ENCODE results near the gene C3orf18.

DNA sequence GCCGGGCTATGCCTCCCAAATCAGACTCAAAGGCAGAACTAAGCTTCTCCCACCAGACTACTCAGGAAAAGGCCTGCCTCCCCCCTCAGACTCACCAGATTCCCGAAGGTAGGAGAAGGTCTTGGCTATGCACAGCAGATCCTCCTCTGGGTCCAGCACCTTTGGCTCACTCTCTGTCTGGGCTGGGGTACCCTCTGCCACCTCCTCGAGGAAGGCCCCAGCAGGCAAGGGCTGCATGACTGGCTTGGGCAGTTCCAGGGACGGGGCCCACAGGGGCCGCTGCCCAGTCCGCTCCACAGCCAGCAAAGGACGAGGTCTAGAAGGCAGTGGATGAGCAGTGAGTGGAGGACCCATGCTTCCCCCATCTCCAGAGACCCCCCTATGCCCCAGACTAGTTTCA lies 40.7 kb upstream of the C3orf18 start:
- TF ChIP-seq ZNF331 (CRISPR knock-in tag; IDR thresholded peaks at IDR 0.05; ENCODE audit: low read depth) (no peak), POLR2AphosphoS5 (IDR thresholded peaks at IDR 0.05; ENCODE audit: low read depth) (no peak)
- TF ChIP-seq, protein P1, sequence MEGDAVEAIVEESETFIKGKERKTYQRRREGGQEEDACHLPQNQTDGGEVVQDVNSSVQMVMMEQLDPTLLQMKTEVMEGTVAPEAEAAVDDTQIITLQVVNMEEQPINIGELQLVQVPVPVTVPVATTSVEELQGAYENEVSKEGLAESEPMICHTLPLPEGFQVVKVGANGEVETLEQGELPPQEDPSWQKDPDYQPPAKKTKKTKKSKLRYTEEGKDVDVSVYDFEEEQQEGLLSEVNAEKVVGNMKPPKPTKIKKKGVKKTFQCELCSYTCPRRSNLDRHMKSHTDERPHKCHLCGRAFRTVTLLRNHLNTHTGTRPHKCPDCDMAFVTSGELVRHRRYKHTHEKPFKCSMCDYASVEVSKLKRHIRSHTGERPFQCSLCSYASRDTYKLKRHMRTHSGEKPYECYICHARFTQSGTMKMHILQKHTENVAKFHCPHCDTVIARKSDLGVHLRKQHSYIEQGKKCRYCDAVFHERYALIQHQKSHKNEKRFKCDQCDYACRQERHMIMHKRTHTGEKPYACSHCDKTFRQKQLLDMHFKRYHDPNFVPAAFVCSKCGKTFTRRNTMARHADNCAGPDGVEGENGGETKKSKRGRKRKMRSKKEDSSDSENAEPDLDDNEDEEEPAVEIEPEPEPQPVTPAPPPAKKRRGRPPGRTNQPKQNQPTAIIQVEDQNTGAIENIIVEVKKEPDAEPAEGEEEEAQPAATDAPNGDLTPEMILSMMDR (conservative IDR thresholded peaks at IDR 0.05; ENCODE audit: low read depth in 2 of 2): no peak

All from GM23338 (cell line).